NCI-H1092 (cell line): ENCODE data around the gene INO80B.
"Not testable (repeated sequence)": the region's sequence is repeated elsewhere in the genome, so short reads cannot be mapped to it uniquely, and the experiment has no call there.

Source experiments
- DNase-seq: peaks from one replicate; lab custom pipeline; 2025; lab: John Stamatoyannopoulos, UW

Gene INO80B

GRCh38 chr2:74448771-74449170 lies 6.1 kb upstream of the INO80B start:
- no peak for DNase-seq

GRCh38 chr2:74450570-74451190 lies 4.2 kb upstream of the INO80B start:
- no peak for DNase-seq

- peak; percentile 76 for DNase-seq
Observed at GRCh38 chr2:74457129-74457548, 2.3 kb downstream of the INO80B start.

GRCh38 chr2:74457549-74458131 lies 2.8 kb downstream of the INO80B start:
- DNase-seq: peak; percentile 76

GRCh38 chr2:74458132-74458937 lies 3.4 kb downstream of the INO80B start, which contains the start of gene WBP1:
Gene WBP1, plus strand, starts transcription at chr2:74458438. Its CDS starts 165 bp downstream, at chr2:74458603.
- peak; percentile 97 for DNase-seq

- no peak for DNase-seq
Observed at GRCh38 chr2:74458938-74459363, 4.1 kb downstream of the INO80B start.

- not testable (repeated sequence) for DNase-seq
Observed at GRCh38 chr2:74459503-74460118, 4.7 kb downstream of the INO80B start.

GRCh38 chr2:74460187-74460586 lies 5.3 kb downstream of the INO80B start:
- DNase-seq: not testable (repeated sequence)

- no peak for DNase-seq
Observed at GRCh38 chr2:74461187-74462053, 6.5 kb downstream of the INO80B start.

GRCh38 chr2:74462054-74462785 lies 7.3 kb downstream of the INO80B start:
- DNase-seq: no peak

- no peak for DNase-seq
Observed at GRCh38 chr2:74462786-74463105, 7.9 kb downstream of the INO80B start.

- DNase-seq: no peak
Observed at GRCh38 chr2:74464406-74464805, 9.5 kb downstream of the INO80B start.

GRCh38 chr2:74470742-74471141 lies 15.9 kb downstream of the INO80B start:
- not testable (repeated sequence) for DNase-seq

- no peak for DNase-seq
Observed at GRCh38 chr2:74471332-74472065, 16.6 kb downstream of the INO80B start.

- peak; percentile 87 for DNase-seq
Observed at GRCh38 chr2:74472086-74472944, 17.4 kb downstream of the INO80B start, which contains the start of gene MRPL53. Gene MRPL53, minus strand, starts transcription at chr2:74472680. Its CDS starts 20 bp downstream, at chr2:74472660.

- DNase-seq: no peak
Observed at GRCh38 chr2:74472945-74473258, 18.0 kb downstream of the INO80B start.

- DNase-seq: no peak
Observed at GRCh38 chr2:74474481-74474880, 19.6 kb downstream of the INO80B start.

- no peak for DNase-seq
Observed at GRCh38 chr2:74474899-74475298, 20.0 kb downstream of the INO80B start.

- DNase-seq: no peak
Observed at GRCh38 chr2:74481431-74481830, 26.5 kb downstream of the INO80B start.
